SU-DHL-6 (cell line): ENCODE results near the gene TBC1D5.

Source experiments
- CTCF ChIP-seq: fragments of 200-600 bp; sonication (generic); IDR thresholded peaks from one replicate; pipeline ENCODE4 v1.5.1; 2017; ENCODE audit warnings: antibody characterized with exemption, mild to moderate bottlenecking, low read length, moderate library complexity; ENCODE audit not compliant: insufficient read depth, poor library complexity, severe bottlenecking
- EZH2phosphoT487 ChIP-seq: fragments of 200-600 bp; sonication (generic), shearing (Covaris generic); conservative IDR thresholded peaks from 2 replicates; pipeline ENCODE4 v1.6.1; 2018; ENCODE audit warnings: mild to moderate bottlenecking, antibody characterized with exemption, low read length, moderate library complexity, mixed read lengths

GRCh38 chr3:17367171-17367570 is 375.3 kb downstream of the TBC1D5 start:
- no peak for TF ChIP-seq CTCF
- no peak for TF ChIP-seq EZH2phosphoT487
